ENCODE results near the gene GPR157. TPM values are rescaled to one million over a fixed set of nuclear protein-coding genes. Genes with fewer than 3 reads are reported as not detected.

The GPR157 gene
- total RNA-seq, 2 donors from 2014 or later: 2.3 to 5.0 TPM

- no peak for TF ChIP-seq CTCF (conservative IDR thresholded peaks at IDR 0.05)
- Mint-ChIP-seq H3K36me3 (ENCODE audit: low read depth) (no peaks in the 10 kb centered on the region), H3K9me3 (no peaks in the 10 kb centered on the region), H3K27ac (no peak overlapping the region), H3K4me3 (no peak overlapping the region), H3K27me3 (ENCODE audit: insufficient read depth) (no peaks in the 10 kb centered on the region), H3K4me1 (peaks cover 2% of the 10 kb centered on the region)
- no peak for DNase-seq
- Histone ChIP-seq H3K4me3 (ENCODE audit: low read length) (no peak overlapping the region), H3K36me3 (ENCODE audit: control insufficient read depth, insufficient read depth, low read length) (no peaks in the 10 kb centered on the region), H3K27me3 (ENCODE audit: control insufficient read depth, insufficient read depth, low read length, poor library complexity, severe bottlenecking) (no peaks in the 10 kb centered on the region), H3K9me3 (ENCODE audit: control insufficient read depth, low read length) (no peaks in the 10 kb centered on the region), H3K27ac (ENCODE audit: low read depth, low read length) (no peak overlapping the region), H3K9ac (ENCODE audit: extremely low read depth, low read length, poor library complexity, severe bottlenecking) (no peak overlapping the region), H3K4me1 (ENCODE audit: control insufficient read depth, insufficient read depth, low read length) (no peaks in the 10 kb centered on the region)
- WGBS, 2 experiments (ENCODE audit: insufficient coverage in 1 of 2, insufficient read length in 1 of 2): 91 to 93% methylated on average over 19 to 22 of the region's 22 CpGs
Observed at GRCh38 chr1:9105336-9105867, 23.5 kb downstream of the GPR157 start.

- Mint-ChIP-seq H3K27ac (no peak overlapping the region), H3K27me3 (ENCODE audit: insufficient read depth) (no peaks in the 10 kb centered on the region), H3K4me3 (no peak overlapping the region), H3K4me1 (peaks cover 2% of the 10 kb centered on the region), H3K9me3 (peaks cover 13% of the 10 kb centered on the region), H3K36me3 (ENCODE audit: low read depth) (peaks cover 2% of the 10 kb centered on the region)
- 31 to 39% methylated on average over 2 to 4 of the region's 4 CpGs for WGBS, 2 experiments (ENCODE audit: insufficient coverage in 1 of 2, insufficient read length in 1 of 2)
- peak; percentile 89 for TF ChIP-seq CTCF (conservative IDR thresholded peaks at IDR 0.05)
- peaks cover 4% of the 10 kb centered on the region for H3K9me3 ChIP-seq (ENCODE audit: control insufficient read depth, low read length)
- no peaks in the 10 kb centered on the region for H3K4me1 ChIP-seq (ENCODE audit: control insufficient read depth, insufficient read depth, low read length)
- H3K36me3 ChIP-seq (ENCODE audit: control insufficient read depth, insufficient read depth, low read length): no peaks in the 10 kb centered on the region
- no peak overlapping the region for H3K27ac ChIP-seq (ENCODE audit: low read depth, low read length)
- peak; percentile 90 for DNase-seq
- no peaks in the 10 kb centered on the region for H3K27me3 ChIP-seq (ENCODE audit: control insufficient read depth, insufficient read depth, low read length, poor library complexity, severe bottlenecking)
- no peak overlapping the region for H3K4me3 ChIP-seq (ENCODE audit: low read length)
- no peak overlapping the region for H3K9ac ChIP-seq (ENCODE audit: extremely low read depth, low read length, poor library complexity, severe bottlenecking)
Observed at GRCh38 chr1:9101510-9102146, 27.3 kb downstream of the GPR157 start.

- H3K27ac Mint-ChIP-seq: no peak overlapping the region
- peaks cover 24% of the 10 kb centered on the region for H3K9me3 Mint-ChIP-seq
- H3K36me3 Mint-ChIP-seq (ENCODE audit: low read depth): peaks cover 6% of the 10 kb centered on the region
- TF ChIP-seq CTCF (conservative IDR thresholded peaks at IDR 0.05): no peak
- no peak overlapping the region for H3K4me3 Mint-ChIP-seq
- H3K4me1 Mint-ChIP-seq: peaks cover 2% of the 10 kb centered on the region
- WGBS, 2 experiments (ENCODE audit: insufficient coverage in 1 of 2, insufficient read length in 1 of 2): 92 to 97% methylated on average over 7 to 8 of the region's 8 CpGs
- H3K27me3 Mint-ChIP-seq (ENCODE audit: insufficient read depth): no peaks in the 10 kb centered on the region
- no peak for DNase-seq
- Histone ChIP-seq H3K36me3 (ENCODE audit: control insufficient read depth, insufficient read depth, low read length) (no peaks in the 10 kb centered on the region), H3K4me1 (ENCODE audit: control insufficient read depth, insufficient read depth, low read length) (no peaks in the 10 kb centered on the region), H3K9ac (ENCODE audit: extremely low read depth, low read length, poor library complexity, severe bottlenecking) (no peak overlapping the region), H3K27ac (ENCODE audit: low read depth, low read length) (no peak overlapping the region), H3K9me3 (ENCODE audit: control insufficient read depth, low read length) (peaks cover 14% of the 10 kb centered on the region), H3K4me3 (ENCODE audit: low read length) (no peak overlapping the region), H3K27me3 (ENCODE audit: control insufficient read depth, insufficient read depth, low read length, poor library complexity, severe bottlenecking) (no peaks in the 10 kb centered on the region)
Observed at GRCh38 chr1:9100471-9101043, 28.3 kb downstream of the GPR157 start.
